HG03097 (cell line): ENCODE measurements around the gene DGLUCY.

Experiments
- ATAC-seq: cut with Tn5 transposase; IDR thresholded peaks from one replicate; pipeline ENCODE4 v1.9.1; 2021; ENCODE audit not compliant: unreplicated experiment, low FRiP score

The DGLUCY gene

DNA sequence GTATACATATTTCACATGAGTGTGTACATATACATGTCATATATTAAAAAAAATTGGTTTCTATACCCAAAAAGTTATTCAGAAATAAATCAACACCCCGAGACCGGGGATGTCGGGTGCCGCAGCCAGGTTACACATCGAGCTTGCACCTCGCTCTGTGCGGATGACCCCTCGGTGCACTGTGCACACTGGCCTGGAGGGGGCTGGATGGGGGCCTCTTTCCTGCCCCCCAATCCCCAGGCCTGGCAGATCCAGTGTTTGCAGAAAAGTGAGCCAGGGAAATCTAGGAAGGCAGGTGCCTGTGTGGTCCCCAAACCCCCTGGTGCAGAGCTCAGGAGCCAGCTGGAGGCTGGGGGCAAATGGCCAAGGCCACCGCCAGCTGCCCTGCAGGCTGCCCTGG is 157.8 kb downstream of the DGLUCY start:
- no peak for ATAC-seq

DNA sequence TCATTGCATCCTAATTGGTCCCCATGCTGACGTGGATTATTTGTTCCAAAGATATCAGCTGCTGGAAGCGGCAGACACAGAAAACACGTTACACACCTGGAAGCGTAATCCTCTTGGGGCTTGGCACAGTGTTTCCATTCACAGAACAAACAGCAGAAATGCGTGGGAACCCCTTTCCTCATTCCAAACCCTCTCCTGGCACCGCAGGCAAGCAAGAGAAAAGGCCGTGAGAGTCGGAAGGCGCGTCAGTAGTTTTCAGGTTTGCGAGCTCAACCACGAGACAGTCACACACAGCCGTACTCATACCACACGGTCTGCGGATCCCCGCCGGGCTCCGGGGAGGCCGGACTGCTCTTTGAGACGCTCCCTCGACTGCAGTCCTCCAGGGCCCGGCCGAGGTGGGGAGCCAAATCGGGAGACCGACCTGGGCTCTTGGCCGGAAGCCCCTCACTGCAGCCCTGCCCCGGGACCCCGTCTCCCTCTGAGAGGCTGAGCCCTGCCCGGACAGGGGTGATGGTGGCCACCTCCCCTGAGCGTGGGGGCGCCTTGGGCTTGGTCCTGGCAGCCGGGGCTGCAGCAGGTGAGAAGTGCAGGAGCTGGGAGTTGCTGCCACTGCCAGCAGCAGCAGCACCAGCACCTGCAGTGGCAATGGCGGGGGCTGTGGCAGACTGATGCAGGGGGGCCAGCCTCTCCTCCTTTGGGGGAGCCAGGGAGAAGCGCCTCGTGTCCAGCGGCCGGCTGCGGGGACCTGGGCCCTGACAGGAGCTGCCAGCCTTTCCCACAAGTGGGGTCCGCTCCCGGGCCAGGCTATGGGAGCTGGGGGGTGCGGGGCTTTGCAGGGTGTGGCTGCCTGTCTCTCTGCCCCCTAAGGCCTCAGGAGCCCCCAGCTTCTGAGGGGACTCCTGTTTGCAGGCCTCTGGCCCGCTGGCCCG is 158.7 kb downstream of the DGLUCY start:
- no peak for ATAC-seq

DNA sequence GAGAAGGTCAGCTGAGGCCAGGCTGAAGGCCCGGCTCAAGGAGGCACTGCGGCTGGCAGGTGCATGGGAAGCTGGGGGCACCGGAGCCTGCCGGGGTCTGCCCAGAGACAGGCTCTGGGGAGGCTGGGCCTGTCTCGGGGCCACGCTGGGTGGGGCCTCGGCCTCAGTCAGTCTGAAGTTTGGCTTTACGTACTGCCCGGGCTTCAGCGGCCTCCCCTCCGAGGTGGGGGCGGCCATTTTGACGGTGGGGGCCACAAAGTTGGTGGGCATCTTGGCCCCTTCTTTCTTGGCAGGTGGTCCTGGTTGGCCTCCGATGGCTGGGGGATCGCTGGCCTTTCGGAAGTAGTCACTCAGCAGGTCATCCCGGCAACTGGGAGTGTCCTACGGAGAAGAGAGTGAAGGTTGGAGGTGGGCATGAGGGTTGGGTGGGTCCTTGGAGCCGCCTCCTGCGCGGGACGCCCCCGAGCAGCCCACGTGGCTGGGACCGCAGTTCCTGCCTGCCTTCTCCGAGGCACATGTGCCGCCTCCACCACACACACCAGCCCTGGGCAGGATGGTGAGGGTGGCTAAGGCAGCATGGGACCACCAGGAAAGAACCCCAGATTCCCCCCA is 159.5 kb downstream of the DGLUCY start:
- ATAC-seq, result no peak

DNA sequence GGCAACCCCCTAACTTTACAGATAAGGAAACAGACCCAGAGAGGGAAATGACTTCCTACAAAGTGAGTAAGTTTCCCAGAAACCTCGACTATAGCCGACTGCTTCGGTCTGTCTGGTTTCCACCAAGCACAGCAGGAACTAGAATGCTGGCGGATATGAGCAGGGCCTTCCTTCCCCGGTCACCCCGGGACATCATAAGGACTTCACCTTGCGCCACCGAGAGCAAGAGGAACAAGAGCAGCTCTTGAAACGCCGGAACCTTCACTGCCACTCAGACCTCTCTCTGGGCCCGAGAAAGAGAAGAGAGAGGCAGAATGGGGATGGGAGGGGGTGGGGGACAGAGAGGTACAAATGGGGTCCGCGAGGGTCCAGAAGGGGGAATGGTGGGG is 160.0 kb downstream of the DGLUCY start:
- ATAC-seq, result no peak

DNA sequence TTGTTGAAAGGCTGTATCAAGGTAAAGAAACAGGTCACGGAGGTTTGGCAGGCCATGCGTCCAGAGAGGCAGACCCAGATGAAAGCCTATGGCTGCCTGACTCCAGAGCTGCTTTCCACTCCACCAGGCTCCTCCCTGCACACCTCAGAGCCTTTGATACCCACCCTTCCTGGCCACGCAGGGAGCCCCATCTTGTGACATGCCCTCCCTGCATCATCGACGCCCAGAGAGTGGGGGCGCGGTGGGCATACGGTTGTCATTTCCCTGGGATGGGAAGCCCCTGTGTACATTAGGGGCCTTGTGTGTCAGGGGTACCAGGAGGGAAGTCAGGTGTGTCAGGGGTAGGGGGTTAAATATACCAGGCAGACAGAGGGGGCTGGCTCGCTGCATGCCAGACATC is 160.9 kb downstream of the DGLUCY start:
- no peak for ATAC-seq
